Activated CD4-positive, alpha-beta T cell treated with anti-CD3 and anti-CD28 coated beads, Interleukin-2, amount 10 ng/mL, durations not matched to agents 7 days and 5 days (primary cell): Measurements from ENCODE around the gene APBB3. TPM values are rescaled to one million over a fixed set of nuclear protein-coding genes. Genes with fewer than 3 reads are reported as not detected.

ENCODE experiments used
- CTCF ChIA-PET: fragments of 350-600 bp; sonication (Branson Sonifier 250); formaldehyde crosslinking; loops from one replicate; lab custom pipeline; 2021; ENCODE audit warnings: antibody characterized with exemption; lab: Charles Lee
- POLR2A ChIA-PET: fragments of 350-600 bp; sonication (Branson Sonifier 250); formaldehyde crosslinking; loops from one replicate; lab custom pipeline; 2021; ENCODE audit warnings: antibody characterized with exemption; lab: Charles Lee
- DNase-seq: peaks from one replicate; pipeline ENCODE4 v3.0.0-alpha.2; 2020
- H3K27ac Mint-ChIP-seq: one replicate; pipeline ENCODE4 v1.8.0; 2021; ENCODE audit warnings: mild to moderate bottlenecking, moderate library complexity, mixed read lengths
- H3K27me3 Mint-ChIP-seq: one replicate; pipeline ENCODE4 v1.8.0; 2021; ENCODE audit warnings: mixed read lengths
- H3K36me3 Mint-ChIP-seq: one replicate; pipeline ENCODE4 v1.8.0; 2021; ENCODE audit warnings: low read depth, mixed read lengths
- H3K4me1 Mint-ChIP-seq: one replicate; pipeline ENCODE4 v1.8.0; 2021; ENCODE audit warnings: mixed read lengths
- H3K4me3 Mint-ChIP-seq: one replicate; pipeline ENCODE4 v1.8.0; 2021; ENCODE audit warnings: mild to moderate bottlenecking, moderate library complexity, mixed read lengths
- H3K9me3 Mint-ChIP-seq: one replicate; pipeline ENCODE4 v1.8.0; 2021; ENCODE audit warnings: mixed read lengths
- total RNA-seq, 2 experiments: library from RNA; stranded (reverse); gene quantifications; one replicate each; pipeline ENCODE4 v1.2.3, GENCODE V29; 2021

The APBB3 gene
- total RNA-seq, 2 experiments from 2014 or later, result 28.5 to 32.8 TPM

DNA sequence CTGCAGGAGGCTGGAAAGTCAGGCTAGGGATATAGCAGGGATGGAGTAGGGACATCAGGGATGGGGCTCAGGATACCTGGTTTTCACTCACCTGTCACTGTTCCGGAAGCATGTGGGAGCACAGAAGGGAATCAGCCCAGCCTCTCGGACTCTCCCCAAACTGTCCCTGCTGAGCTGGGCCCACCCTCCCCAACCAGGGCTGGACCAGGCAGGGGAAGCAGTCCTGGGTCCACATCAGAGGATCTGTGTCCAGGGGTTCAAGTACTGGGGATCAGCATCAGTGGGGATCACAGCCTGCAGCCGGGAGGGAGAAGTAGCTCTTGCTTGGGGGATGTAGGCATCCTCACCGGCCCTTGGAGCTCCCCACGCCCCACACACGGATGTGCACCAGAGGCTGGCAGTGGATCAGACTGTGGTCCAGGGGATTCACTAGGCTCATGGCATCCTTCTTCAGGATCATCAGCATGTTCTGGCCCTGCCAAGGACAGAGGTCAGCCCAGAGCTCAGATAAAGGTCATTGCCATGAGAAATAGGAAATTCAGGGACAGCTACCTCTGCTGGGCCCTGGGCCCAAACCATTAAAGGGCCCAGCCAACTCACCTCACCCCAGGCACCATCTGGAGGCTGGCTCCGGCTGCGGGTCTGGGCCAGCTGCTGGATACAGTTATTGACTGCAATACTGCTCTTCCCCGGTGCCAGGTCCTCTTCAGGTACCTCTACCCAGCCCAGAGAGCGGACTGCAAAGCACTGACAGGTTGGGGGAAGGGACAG lies 2.5 kb downstream of the APBB3 start:
- H3K4me1 Mint-ChIP-seq, result peaks cover 45% of the 10 kb centered on the region
- H3K27me3 Mint-ChIP-seq, result no peaks in the 10 kb centered on the region
- DNase-seq, result no peak
- H3K36me3 Mint-ChIP-seq, result peaks cover 25% of the 10 kb centered on the region
- H3K4me3 Mint-ChIP-seq, result no peak overlapping the region
- ChIA-PET POLR2A (no interaction called here), CTCF (interaction anchor here (0.8 to 3.3 kb wide), 4 partner anchors 9 to 159 kb away, joined by 3 to 16 read pairs (median 5); partner anchors contain the start of gene EIF4EBP3)
- H3K27ac Mint-ChIP-seq, result no peak overlapping the region
- no peaks in the 10 kb centered on the region for H3K9me3 Mint-ChIP-seq

DNA sequence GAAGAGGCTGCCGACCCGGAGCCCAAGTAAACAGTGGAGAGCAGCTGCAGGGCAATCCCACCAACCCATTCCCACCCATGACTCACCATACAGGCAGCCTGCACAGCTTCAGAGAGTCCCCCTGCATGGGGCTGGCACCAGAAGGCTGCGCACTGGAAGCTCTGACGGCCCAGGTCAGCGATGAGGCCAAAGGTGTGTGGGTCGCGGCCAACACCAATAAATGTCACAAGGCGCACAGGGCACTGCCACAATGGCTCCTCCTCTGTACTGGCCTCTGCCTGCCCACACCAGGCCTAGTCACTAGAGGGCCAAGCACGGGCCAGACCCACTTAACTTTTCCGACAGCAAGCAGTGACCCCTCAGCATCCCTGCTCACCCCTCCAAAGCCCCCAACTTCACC lies 4.2 kb downstream of the APBB3 start:
- no peak overlapping the region for H3K4me3 Mint-ChIP-seq
- no peaks in the 10 kb centered on the region for H3K9me3 Mint-ChIP-seq
- no peak for DNase-seq
- peaks cover 43% of the 10 kb centered on the region for H3K4me1 Mint-ChIP-seq
- H3K36me3 Mint-ChIP-seq, result peaks cover 28% of the 10 kb centered on the region
- H3K27ac Mint-ChIP-seq, result no peak overlapping the region
- H3K27me3 Mint-ChIP-seq, result no peaks in the 10 kb centered on the region
- POLR2A ChIA-PET, result no interaction called here
- CTCF ChIA-PET, result interaction anchor here (1.0 to 1.9 kb wide), 2 partner anchors 13 to 17 kb away, joined by 5 to 13 read pairs; partner anchors contain the start of gene EIF4EBP3

DNA sequence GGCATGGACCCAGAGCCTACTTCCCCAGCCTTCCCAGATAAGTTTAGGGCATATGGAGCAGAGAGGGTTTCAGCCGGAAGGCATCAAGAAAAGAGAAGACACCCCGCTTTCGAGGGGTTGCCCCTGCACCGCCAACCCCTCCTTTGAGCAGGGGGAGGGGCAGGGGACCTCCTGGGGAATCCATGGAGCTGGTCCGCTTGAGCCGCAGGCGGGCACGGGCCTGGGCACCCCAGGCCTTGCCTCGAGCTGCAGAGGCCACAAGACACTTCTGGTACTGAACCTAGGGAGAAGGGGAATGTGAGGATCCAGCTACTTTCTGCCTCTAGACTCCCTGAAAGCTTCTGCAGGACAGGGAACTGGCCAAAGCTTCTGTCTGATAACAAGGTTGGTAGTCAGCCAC lies 5.9 kb downstream of the APBB3 start:
- DNase-seq, result no peak
- Mint-ChIP-seq H3K4me1 (peaks cover 52% of the 10 kb centered on the region), H3K9me3 (no peaks in the 10 kb centered on the region), H3K4me3 (no peak overlapping the region), H3K27me3 (no peaks in the 10 kb centered on the region), H3K36me3 (peaks cover 36% of the 10 kb centered on the region), H3K27ac (peak overlapping the region; percentile 90)
- ChIA-PET POLR2A (no interaction called here), CTCF (interaction anchor here (0.7 to 1.9 kb wide), 3 partner anchors 10 to 87 kb away, joined by 3 to 13 read pairs (median 3); partner anchors contain the start of gene EIF4EBP3)

DNA sequence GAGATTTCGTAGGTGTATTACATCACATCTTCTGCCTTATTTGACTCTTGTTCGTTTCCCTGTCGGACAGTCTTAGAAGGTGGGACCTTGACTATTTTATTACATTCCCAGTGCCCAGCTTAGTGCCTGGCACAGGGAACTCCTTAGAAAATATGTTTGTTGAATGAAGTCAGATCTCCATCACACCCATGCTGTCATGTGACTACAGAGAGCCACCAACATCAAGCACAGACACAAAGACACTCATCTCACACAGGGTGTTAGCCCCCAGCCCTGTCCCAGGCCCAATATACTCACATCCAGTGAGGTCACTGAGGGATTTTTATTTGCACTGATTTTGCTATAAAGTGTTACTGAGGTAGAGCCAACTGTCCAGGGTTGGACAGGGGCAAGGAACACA lies 6.4 kb downstream of the APBB3 start:
- CTCF ChIA-PET, result interaction anchor here (1.0 to 2.9 kb wide), 3 partner anchors 10 to 82 kb away, joined by 3 to 19 read pairs (median 5); partner anchors contain the start of genes EIF4EBP3 and TMCO6
- Mint-ChIP-seq H3K4me3 (peak overlapping the region; percentile 73), H3K27ac (peak overlapping the region; percentile 90), H3K4me1 (peaks cover 52% of the 10 kb centered on the region), H3K36me3 (peaks cover 41% of the 10 kb centered on the region), H3K9me3 (no peaks in the 10 kb centered on the region), H3K27me3 (no peaks in the 10 kb centered on the region)
- POLR2A ChIA-PET, result interaction anchor here (0.7 kb wide), 1 partner anchor 117 kb away, joined by 3 read pairs; no protein-coding TSS in a partner anchor
- DNase-seq, result no peak

DNA sequence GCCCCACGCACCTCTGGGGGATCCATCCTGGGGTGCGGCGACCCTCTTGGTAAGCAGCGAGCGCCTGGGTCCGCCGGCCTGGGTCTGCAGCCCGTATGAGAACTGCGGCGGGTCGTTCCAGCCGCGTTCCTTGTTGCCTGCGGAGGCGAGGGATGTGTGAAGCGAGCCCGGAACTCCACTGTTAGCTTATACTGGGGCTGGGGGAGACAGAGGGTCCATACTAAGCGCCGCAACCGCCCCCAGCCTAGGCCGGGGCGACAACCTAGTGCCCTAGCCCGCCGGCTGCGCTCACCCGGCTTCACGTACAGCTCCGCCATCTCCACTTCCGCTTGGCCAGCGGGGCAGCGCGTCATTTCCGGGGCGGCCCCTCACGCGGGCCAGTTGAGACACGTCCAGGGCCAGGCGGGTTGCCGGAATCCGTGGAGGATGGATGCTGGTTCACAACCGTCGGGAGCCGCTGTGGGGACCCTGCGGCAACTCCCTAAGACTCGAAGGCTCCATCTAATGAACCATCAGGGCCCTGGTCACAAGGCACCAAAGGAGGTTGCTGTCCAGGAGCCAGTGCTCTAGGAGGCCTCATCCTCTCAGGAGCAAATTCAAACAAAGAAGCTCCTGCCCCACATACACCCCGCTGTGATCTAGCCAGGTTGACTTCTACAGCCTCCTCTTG lies 7.1 kb downstream of the APBB3 start, which contains the start of gene SRA1:
Gene SRA1, minus strand, starts transcription at position 338 of the 670 bp plus-strand sequence. Its CDS starts 21 bp downstream, at position 317.
- peaks cover 46% of the 10 kb centered on the region for H3K36me3 Mint-ChIP-seq
- no peaks in the 10 kb centered on the region for H3K27me3 Mint-ChIP-seq
- H3K4me1 Mint-ChIP-seq, result peaks cover 51% of the 10 kb centered on the region
- DNase-seq, result peak; percentile 88
- POLR2A ChIA-PET, result interaction anchor here (0.6 to 0.7 kb wide), 2 partner anchors 84 to 118 kb away, joined by 3 to 5 read pairs; no protein-coding TSS in a partner anchor
- no peaks in the 10 kb centered on the region for H3K9me3 Mint-ChIP-seq
- peak within 1 kb of the TSS; percentile 90 for H3K27ac Mint-ChIP-seq
- peak within 1 kb of the TSS; percentile 73 for H3K4me3 Mint-ChIP-seq
- CTCF ChIA-PET, result interaction anchor here (1.0 to 2.9 kb wide), 4 partner anchors 10 to 107 kb away, joined by 3 to 19 read pairs (median 4); partner anchors contain the start of genes EIF4EBP3 and TMCO6

DNA sequence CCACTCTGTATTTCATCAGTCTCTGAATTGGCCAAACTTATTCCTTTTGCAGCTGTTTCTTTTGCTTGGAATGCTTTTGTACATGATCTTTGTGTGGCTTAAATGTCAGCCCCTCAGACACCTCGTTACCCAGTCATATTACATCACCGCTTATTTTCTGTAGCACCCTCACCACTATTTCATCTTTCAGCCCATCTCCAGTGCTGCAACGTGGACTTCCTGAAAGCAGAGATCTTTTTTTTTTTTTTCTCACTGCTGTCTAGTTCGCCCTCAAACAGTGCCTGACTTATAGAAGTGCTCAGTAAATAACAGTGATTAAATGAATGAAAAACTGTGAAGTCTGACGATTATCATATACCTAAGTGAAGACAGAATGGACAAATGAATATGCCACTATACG lies 8.0 kb downstream of the APBB3 start:
- CTCF ChIA-PET, result interaction anchor here (2.9 kb wide), 1 partner anchor 9 kb away, joined by 19 read pairs; the partner anchor contains the start of gene EIF4EBP3
- peaks cover 53% of the 10 kb centered on the region for H3K4me1 Mint-ChIP-seq
- no peaks in the 10 kb centered on the region for H3K27me3 Mint-ChIP-seq
- H3K36me3 Mint-ChIP-seq, result peaks cover 47% of the 10 kb centered on the region
- POLR2A ChIA-PET, result no interaction called here
- H3K4me3 Mint-ChIP-seq, result peak overlapping the region; percentile 73
- peak overlapping the region; percentile 90 for H3K27ac Mint-ChIP-seq
- DNase-seq, result no peak
- no peaks in the 10 kb centered on the region for H3K9me3 Mint-ChIP-seq

DNA sequence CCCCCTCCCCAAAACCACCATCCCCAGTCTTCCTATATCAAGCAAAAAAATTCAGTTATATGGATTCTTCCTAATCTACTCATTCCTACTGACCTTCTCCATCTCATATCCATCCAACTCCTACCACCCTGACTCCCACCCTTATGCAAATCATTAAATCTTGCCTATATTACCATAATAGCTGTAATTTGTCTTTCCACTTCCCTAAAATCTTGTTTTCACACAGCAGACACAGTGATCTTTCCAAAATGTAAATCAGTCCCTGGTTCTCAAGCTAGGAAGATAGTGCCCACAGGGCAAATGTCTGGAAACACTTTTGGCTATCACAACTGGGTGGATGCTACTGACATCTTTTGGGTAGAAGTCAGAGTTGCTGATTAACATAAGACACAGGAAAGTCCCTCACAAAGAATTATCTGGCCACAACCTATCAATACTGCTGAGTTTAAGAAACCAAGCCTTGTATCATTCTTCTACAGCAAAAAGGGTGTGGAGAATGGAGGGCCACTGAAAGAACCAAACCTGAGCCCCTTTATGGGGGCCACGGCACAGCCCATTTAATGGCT lies 8.6 kb downstream of the APBB3 start:
- Mint-ChIP-seq H3K4me3 (peak overlapping the region; percentile 73), H3K36me3 (peaks cover 47% of the 10 kb centered on the region), H3K9me3 (no peaks in the 10 kb centered on the region), H3K27ac (peak overlapping the region; percentile 90), H3K4me1 (peaks cover 56% of the 10 kb centered on the region), H3K27me3 (no peaks in the 10 kb centered on the region)
- ChIA-PET CTCF (interaction anchor here (2.9 kb wide), 1 partner anchor 8 kb away, joined by 19 read pairs; the partner anchor contains the start of gene EIF4EBP3), POLR2A (no interaction called here)
- no peak for DNase-seq

DNA sequence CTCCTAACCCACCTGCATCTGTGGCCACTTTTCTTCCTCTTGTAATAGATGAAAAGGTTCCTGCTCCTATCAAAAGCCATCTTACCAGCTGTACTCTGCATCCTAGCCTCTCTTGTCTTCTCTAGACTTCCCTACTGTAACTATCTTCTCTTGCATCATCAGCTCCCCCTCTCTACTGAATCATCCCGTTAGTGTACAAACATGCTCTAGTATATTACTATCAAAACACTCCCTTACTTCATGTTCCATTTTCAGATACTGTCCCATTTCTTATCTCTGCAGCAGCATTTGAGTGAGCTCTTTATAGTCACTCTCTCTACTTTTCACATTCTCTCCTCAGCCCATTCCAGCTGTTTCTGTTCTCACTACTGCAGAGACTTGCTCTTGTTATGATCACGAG lies 9.9 kb downstream of the APBB3 start:
- peak overlapping the region; percentile 7 for H3K27ac Mint-ChIP-seq
- POLR2A ChIA-PET, result no interaction called here
- peaks cover 59% of the 10 kb centered on the region for H3K36me3 Mint-ChIP-seq
- H3K4me3 Mint-ChIP-seq, result no peak overlapping the region
- CTCF ChIA-PET, result interaction anchor here (0.6 kb wide), 1 partner anchor 74 kb away, joined by 3 read pairs; no protein-coding TSS in a partner anchor
- H3K9me3 Mint-ChIP-seq, result no peaks in the 10 kb centered on the region
- H3K27me3 Mint-ChIP-seq, result no peaks in the 10 kb centered on the region
- DNase-seq, result no peak
- H3K4me1 Mint-ChIP-seq, result peaks cover 70% of the 10 kb centered on the region

DNA sequence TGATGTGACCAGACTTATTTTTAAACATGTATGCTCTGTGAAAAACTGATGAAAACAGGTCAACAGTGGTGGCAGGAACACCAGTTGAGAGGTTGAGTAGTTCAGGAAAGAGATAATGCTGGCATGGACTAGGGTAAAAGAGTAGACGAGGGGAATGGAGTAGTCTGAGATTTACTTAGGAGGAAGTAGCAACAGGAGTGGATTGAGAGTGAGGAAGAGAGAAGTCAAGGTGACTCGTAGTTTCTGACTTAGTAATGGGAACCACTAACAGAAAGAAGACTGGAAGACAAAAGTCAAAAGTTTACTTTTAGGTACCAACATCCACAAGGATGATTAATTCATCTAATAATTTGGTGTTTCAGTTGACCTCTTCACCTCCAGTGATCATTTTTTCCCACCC lies 10.7 kb downstream of the APBB3 start:
- Mint-ChIP-seq H3K4me1 (peaks cover 78% of the 10 kb centered on the region), H3K4me3 (no peak overlapping the region), H3K36me3 (peaks cover 66% of the 10 kb centered on the region), H3K27me3 (no peaks in the 10 kb centered on the region), H3K27ac (peak overlapping the region; percentile 0), H3K9me3 (no peaks in the 10 kb centered on the region)
- no peak for DNase-seq
- POLR2A ChIA-PET, result no interaction called here
- CTCF ChIA-PET, result interaction anchor here (1.3 kb wide), 1 partner anchor 9 kb away, joined by 4 read pairs; no protein-coding TSS in a partner anchor

DNA sequence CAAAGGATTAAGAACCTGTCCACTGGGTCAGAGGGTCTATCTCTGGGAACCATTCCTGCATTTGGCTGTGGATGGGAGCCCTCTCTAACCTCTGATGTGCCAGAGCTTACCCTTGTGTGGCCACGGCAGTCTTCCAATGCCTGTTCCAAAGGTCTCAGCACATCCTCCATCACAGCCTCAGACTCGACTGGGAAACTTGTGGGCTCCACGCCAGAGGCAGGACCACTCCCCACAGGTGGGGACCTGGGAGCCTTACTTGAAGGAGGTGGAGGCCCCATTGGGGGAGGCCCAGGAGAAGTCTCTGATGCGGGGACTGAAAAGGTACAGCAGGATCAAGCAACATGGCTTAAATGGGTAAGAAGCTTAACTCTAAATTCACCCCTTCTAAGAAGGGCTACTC lies 12.5 kb downstream of the APBB3 start:
- no peak for DNase-seq
- Mint-ChIP-seq H3K4me1 (peaks cover 80% of the 10 kb centered on the region), H3K36me3 (peaks cover 61% of the 10 kb centered on the region), H3K27me3 (no peaks in the 10 kb centered on the region), H3K9me3 (no peaks in the 10 kb centered on the region), H3K27ac (no peak overlapping the region), H3K4me3 (no peak overlapping the region)
- POLR2A ChIA-PET, result no interaction called here
- CTCF ChIA-PET, result interaction anchor here (1.4 kb wide), 2 partner anchors 20 to 318 kb away, joined by 3 read pairs; no protein-coding TSS in a partner anchor

DNA sequence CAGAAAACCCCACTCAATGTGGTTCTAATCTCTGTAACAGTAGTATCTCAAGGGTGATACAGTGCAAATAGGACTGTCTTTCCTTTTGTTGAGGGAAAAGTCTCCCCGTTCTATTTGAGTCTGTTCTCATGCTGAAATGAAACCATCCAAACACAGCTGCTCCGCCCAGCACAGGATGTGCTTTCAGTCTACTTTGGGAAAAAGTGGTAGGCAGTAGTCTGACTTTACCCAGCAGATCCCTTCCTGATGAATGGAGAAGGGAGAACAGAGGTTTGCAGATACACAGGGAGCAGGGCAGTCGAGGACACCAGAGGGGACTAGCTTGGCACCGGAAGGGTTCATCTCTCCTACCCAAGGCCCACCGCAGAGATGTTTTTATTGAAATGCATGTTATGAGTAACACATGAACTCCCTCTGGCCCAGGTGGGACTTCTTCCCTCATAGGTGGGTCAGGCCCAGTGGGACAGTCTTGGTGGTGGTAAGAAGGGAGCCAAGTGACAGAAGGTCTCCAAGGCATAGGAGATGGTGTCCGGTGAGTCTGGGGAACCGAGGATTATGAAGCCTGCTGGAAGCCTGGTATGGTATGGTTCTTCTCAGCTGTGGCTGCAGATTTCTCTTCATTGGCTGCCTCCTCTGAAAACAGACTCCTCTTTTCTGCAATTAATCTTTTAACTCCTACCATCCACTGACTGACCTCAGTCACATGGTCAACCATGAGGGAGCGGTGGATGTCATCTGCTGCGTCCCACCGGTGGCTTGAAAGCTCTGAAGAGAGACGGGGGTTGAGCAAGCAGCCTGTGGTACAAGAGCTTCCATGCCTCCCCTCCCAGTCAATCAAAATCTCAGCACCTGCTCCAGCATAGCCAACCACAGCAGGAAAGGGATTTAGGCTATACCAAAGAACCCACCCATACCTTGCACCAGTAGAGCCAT lies 14.0 kb downstream of the APBB3 start:
- Mint-ChIP-seq H3K4me1 (peaks cover 73% of the 10 kb centered on the region), H3K27ac (peak overlapping the region; percentile 66), H3K36me3 (peaks cover 49% of the 10 kb centered on the region), H3K4me3 (no peak overlapping the region), H3K27me3 (no peaks in the 10 kb centered on the region), H3K9me3 (no peaks in the 10 kb centered on the region)
- DNase-seq, result no peak
- ChIA-PET CTCF (interaction anchor here (1.0 to 1.1 kb wide), 2 partner anchors 12 to 149 kb away, joined by 3 to 4 read pairs; partner anchors contain the start of gene ANKHD1), POLR2A (no interaction called here)
